Parathyroid adenoma (tissue), 2 donors: Measurements from ENCODE around the gene RABL6.

ENCODE experiments used
- H2AFZ ChIP-seq: fragments of 300-600 bp; sonication (generic); one replicate; pipeline ENCODE4 v1.7.0; 2017; ENCODE audit warnings: antibody characterized with exemption, mild to moderate bottlenecking
- H3K27ac ChIP-seq: fragments of 300-600 bp; sonication (generic); one replicate; pipeline ENCODE4 v1.7.0; 2017
- H3K27me3 ChIP-seq: fragments of 300-600 bp; sonication (generic); one replicate; pipeline ENCODE4 v1.7.0; 2017; ENCODE audit warnings: low read length; ENCODE audit not compliant: control insufficient read depth, insufficient read depth
- H3K36me3 ChIP-seq: fragments of 300-600 bp; sonication (generic); one replicate; pipeline ENCODE4 v1.7.0; 2017; ENCODE audit warnings: low read length; ENCODE audit not compliant: control insufficient read depth, insufficient read depth
- H3K4me1 ChIP-seq: fragments of 300-600 bp; sonication (generic); one replicate; pipeline ENCODE4 v1.7.0; 2017; ENCODE audit warnings: control low read depth
- H3K4me2 ChIP-seq: fragments of 300-600 bp; sonication (generic); one replicate; pipeline ENCODE4 v1.7.0; 2017; ENCODE audit warnings: low read length
- H3K4me3 ChIP-seq: fragments of 300-600 bp; sonication (generic); one replicate; pipeline ENCODE4 v1.7.0; 2017; ENCODE audit warnings: low read depth, low read length
- H3K79me2 ChIP-seq: fragments of 300-600 bp; sonication (generic); one replicate; pipeline ENCODE4 v1.7.0; 2017; ENCODE audit warnings: control low read depth
- H3K9ac ChIP-seq: fragments of 300-600 bp; sonication (generic); one replicate; pipeline ENCODE4 v1.7.0; 2017; ENCODE audit warnings: mild to moderate bottlenecking
- H3K9me3 ChIP-seq: fragments of 300-600 bp; sonication (generic); one replicate; pipeline ENCODE4 v1.7.0; 2017; ENCODE audit warnings: low read length; ENCODE audit not compliant: control insufficient read depth
- CTCF ChIP-seq: fragments of 300-600 bp; sonication (generic); IDR thresholded peaks from one replicate; pipeline ENCODE4 v1.7.0; 2017; ENCODE audit warnings: antibody characterized with exemption, mild to moderate bottlenecking
- donor health status: primary hyperparathyroidism.

RABL6 gene

DNA sequence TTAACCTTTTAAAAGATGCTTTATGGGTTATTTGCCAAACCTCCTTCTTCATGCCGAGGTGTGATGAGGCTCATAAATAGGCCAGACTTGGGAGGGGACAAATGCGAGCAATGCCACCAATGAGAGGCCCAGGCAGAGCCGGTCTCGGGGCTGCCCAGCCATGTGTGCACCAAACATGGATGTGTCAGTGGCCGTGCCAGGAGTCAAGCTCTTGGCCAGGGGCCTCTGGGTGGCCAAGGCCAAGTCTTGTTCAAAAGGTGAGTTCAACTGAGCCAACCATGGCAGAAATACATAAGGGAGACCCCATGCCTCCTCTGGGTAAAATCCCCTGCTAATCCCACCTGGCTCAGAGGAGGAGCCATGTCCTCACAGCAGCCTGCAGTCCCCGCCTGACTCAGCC, 32.6 kb upstream of the RABL6 start:
- Histone ChIP-seq H3K4me2 (no peak overlapping the region), H3K9ac (no peak overlapping the region), H3K9me3 (no peaks in the 10 kb centered on the region), H2AFZ (no peak overlapping the region), H3K27ac (no peak overlapping the region), H3K4me1 (no peaks in the 10 kb centered on the region), H3K27me3 (no peaks in the 10 kb centered on the region), H3K4me3 (no peak overlapping the region), H3K79me2 (no peaks in the 10 kb centered on the region), H3K36me3 (no peaks in the 10 kb centered on the region)
- TF ChIP-seq CTCF, result no peak

DNA sequence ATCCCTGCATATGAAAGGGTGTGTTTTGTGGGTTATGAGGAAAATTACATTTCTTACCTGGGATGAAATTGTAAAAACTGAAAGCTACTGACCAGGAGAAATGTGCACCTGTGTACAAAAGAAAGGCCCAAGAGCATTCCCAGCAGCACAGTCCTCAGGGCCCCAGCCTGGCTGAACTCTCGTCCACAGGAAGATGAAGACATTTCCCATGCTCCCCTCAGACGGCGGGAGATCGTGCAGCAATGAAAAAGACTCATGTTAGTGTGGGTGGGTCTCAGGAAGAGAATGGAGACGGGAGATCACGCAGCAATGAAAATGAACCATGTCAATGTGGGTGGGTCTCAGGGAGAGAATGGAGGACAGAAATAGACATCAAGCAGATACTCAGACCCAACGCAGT, 30.8 kb upstream of the RABL6 start:
- Histone ChIP-seq H3K9me3 (no peaks in the 10 kb centered on the region), H3K27me3 (no peaks in the 10 kb centered on the region), H2AFZ (no peak overlapping the region), H3K9ac (no peak overlapping the region), H3K27ac (no peak overlapping the region), H3K79me2 (no peaks in the 10 kb centered on the region), H3K4me2 (no peak overlapping the region), H3K36me3 (no peaks in the 10 kb centered on the region), H3K4me1 (no peaks in the 10 kb centered on the region), H3K4me3 (no peak overlapping the region)
- TF ChIP-seq CTCF, result no peak

- no peak overlapping the region for H3K9ac ChIP-seq
- no peak overlapping the region for H2AFZ ChIP-seq
- H3K4me3 ChIP-seq, result no peak overlapping the region
- no peak overlapping the region for H3K4me2 ChIP-seq
- no peaks in the 10 kb centered on the region for H3K36me3 ChIP-seq
- no peaks in the 10 kb centered on the region for H3K27me3 ChIP-seq
- H3K79me2 ChIP-seq, result no peaks in the 10 kb centered on the region
- TF ChIP-seq CTCF, result no peak
- no peak overlapping the region for H3K27ac ChIP-seq
- no peaks in the 10 kb centered on the region for H3K9me3 ChIP-seq
- no peaks in the 10 kb centered on the region for H3K4me1 ChIP-seq
Measured at GRCh38 chr9:136777359-136777758, 30.4 kb upstream of the RABL6 start.

- no peak for TF ChIP-seq CTCF
- H3K4me3 ChIP-seq, result no peak overlapping the region
Measured at GRCh38 chr9:136779808-136780207, 27.9 kb upstream of the RABL6 start.

DNA sequence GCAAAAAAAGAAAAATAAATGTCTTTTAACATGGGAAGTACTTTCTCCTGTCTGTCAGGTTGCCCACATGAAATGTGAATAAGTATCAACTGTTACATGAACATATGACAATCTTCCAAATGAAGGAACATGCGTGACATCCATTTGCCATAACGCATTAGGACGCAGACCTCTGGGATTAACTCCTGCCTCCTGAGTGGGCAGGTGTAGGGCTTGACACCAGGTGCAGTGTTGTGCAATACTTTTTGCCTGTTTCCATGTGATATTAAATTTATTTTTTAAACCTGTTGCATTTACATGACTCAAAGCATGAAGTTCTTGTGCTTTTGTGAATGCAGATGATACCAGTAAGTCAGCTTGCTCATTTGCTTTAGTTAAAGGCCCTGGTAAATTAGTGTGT, 25.3 kb upstream of the RABL6 start:
- H3K27me3 ChIP-seq, result no peaks in the 10 kb centered on the region
- H3K4me3 ChIP-seq, result no peak overlapping the region
- no peak for TF ChIP-seq CTCF
- no peaks in the 10 kb centered on the region for H3K9me3 ChIP-seq
- no peaks in the 10 kb centered on the region for H3K4me1 ChIP-seq
- no peaks in the 10 kb centered on the region for H3K36me3 ChIP-seq
- no peaks in the 10 kb centered on the region for H3K79me2 ChIP-seq
- H3K27ac ChIP-seq, result no peak overlapping the region
- H3K4me2 ChIP-seq, result no peak overlapping the region
- no peak overlapping the region for H3K9ac ChIP-seq
- H2AFZ ChIP-seq, result no peak overlapping the region

More at GRCh38 chr9:136779808-136780207, 27.9 kb upstream of the RABL6 start:
- Histone ChIP-seq H3K27me3 (no peaks in the 10 kb centered on the region), H3K4me1 (no peaks in the 10 kb centered on the region), H3K9ac (no peak overlapping the region), H3K79me2 (no peaks in the 10 kb centered on the region), H3K9me3 (no peaks in the 10 kb centered on the region), H3K36me3 (no peaks in the 10 kb centered on the region), H3K27ac (no peak overlapping the region), H2AFZ (no peak overlapping the region), H3K4me2 (no peak overlapping the region)
